DMS 273 (cell line): Measurements from ENCODE around the gene WIPF3.

Experiments
- DNase-seq: peaks from one replicate; lab custom pipeline; 2025; ENCODE audit not compliant: unreplicated experiment; lab: John Stamatoyannopoulos, UW

WIPF3 gene

GRCh38 chr7:29900745-29901144, 94.4 kb downstream of the WIPF3 start:
- no peak for DNase-seq

- DNase-seq = no peak
Observed at GRCh38 chr7:29906200-29907022, 100.1 kb downstream of the WIPF3 start.

GRCh38 chr7:29914180-29914579, 107.9 kb downstream of the WIPF3 start:
- no peak for DNase-seq

- peak; percentile 78 for DNase-seq
Observed at GRCh38 chr7:29915481-29916215, 109.3 kb downstream of the WIPF3 start.

GRCh38 chr7:29917641-29918040, 111.3 kb downstream of the WIPF3 start:
- no peak for DNase-seq

GRCh38 chr7:29918850-29919249, 112.5 kb downstream of the WIPF3 start:
- no peak for DNase-seq

GRCh38 chr7:29919790-29920189, 113.5 kb downstream of the WIPF3 start:
- no peak for DNase-seq

- peak; percentile 30 for DNase-seq
Observed at GRCh38 chr7:29920491-29920890, 114.2 kb downstream of the WIPF3 start.

- DNase-seq = peak; percentile 91
Observed at GRCh38 chr7:29921404-29922010, 115.2 kb downstream of the WIPF3 start.

- no peak for DNase-seq
Observed at GRCh38 chr7:29922921-29923700, 116.8 kb downstream of the WIPF3 start.

- DNase-seq = no peak
Observed at GRCh38 chr7:29924006-29924405, 117.7 kb downstream of the WIPF3 start.

- no peak for DNase-seq
Observed at GRCh38 chr7:29924684-29925083, 118.4 kb downstream of the WIPF3 start.

- no peak for DNase-seq
Observed at GRCh38 chr7:29926216-29926615, 119.9 kb downstream of the WIPF3 start.

- no peak for DNase-seq
Observed at GRCh38 chr7:29926741-29927140, 120.4 kb downstream of the WIPF3 start.

- DNase-seq = no peak
Observed at GRCh38 chr7:29929018-29929807, 122.9 kb downstream of the WIPF3 start.

GRCh38 chr7:29935111-29935510, 128.8 kb downstream of the WIPF3 start:
- no peak for DNase-seq

GRCh38 chr7:29937132-29937531, 130.8 kb downstream of the WIPF3 start:
- DNase-seq = no peak

GRCh38 chr7:29940199-29940598, 133.9 kb downstream of the WIPF3 start:
- DNase-seq = no peak

- DNase-seq = no peak
Observed at GRCh38 chr7:29945259-29945809, 139.0 kb downstream of the WIPF3 start.
